Nephron progenitor cell (in vitro differentiated cells): ENCODE results near the gene CRB2.

Experiments
- DNase-seq: peaks from one replicate; pipeline ENCODE4 v3.0.0; 2021
- H3K27ac Mint-ChIP-seq: 2 replicates; pipeline ENCODE4 v1.8.0; 2021; ENCODE audit warnings: mild to moderate bottlenecking, moderate library complexity, mixed read lengths
- H3K27me3 Mint-ChIP-seq: 2 replicates; pipeline ENCODE4 v1.8.0; 2021; ENCODE audit warnings: mild to moderate bottlenecking, low read depth, mixed read lengths; ENCODE audit not compliant: poor library complexity
- H3K36me3 Mint-ChIP-seq: 2 replicates; pipeline ENCODE4 v1.8.0; 2021; ENCODE audit warnings: low read depth, mixed read lengths
- H3K4me1 Mint-ChIP-seq: 2 replicates; pipeline ENCODE4 v1.8.0; 2021; ENCODE audit warnings: mixed read lengths
- H3K4me3 Mint-ChIP-seq: 2 replicates; pipeline ENCODE4 v1.8.0; 2021; ENCODE audit warnings: mild to moderate bottlenecking, moderate library complexity, mixed read lengths
- H3K9me3 Mint-ChIP-seq: 2 replicates; pipeline ENCODE4 v1.8.0; 2021; ENCODE audit warnings: mild to moderate bottlenecking, moderate library complexity, mixed read lengths
- TF ChIP-seq, protein P1 (sequence below): fragments of 200-600 bp; sonication (generic); IDR thresholded peaks from 2 replicates; pipeline ENCODE4 v1.5.0; 2021; ENCODE audit warnings: antibody characterized with exemption

CRB2 gene

DNA sequence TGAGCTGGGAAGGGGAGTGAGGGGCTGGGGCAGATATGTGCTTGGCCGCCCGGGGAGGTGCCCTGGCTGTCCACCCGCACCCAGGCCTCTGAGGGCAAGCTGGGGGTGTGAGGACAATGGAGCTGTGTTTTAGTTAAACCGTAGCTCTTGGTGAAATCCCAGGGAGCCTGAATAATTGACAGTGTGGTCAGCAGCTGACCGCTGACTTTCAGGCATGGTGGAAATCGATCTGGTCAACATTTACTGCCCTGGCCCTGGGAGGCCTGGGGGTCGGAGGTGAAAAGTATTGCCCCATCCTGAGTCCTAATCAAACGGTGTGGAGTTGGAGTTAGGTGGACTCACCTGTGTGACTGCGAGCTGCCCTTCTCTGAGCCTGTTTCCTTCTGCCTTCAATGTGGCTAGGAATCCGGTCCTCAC, 31.2 kb upstream of the CRB2 start:
- no peaks in the 10 kb centered on the region for H3K36me3 Mint-ChIP-seq
- H3K4me3 Mint-ChIP-seq = peak overlapping the region; percentile 47
- H3K4me1 Mint-ChIP-seq = peaks cover 78% of the 10 kb centered on the region
- peaks cover 4% of the 10 kb centered on the region for H3K27me3 Mint-ChIP-seq
- peak overlapping the region; percentile 96 for H3K27ac Mint-ChIP-seq
- DNase-seq = no peak
- no peaks in the 10 kb centered on the region for H3K9me3 Mint-ChIP-seq
- TF ChIP-seq, protein P1, sequence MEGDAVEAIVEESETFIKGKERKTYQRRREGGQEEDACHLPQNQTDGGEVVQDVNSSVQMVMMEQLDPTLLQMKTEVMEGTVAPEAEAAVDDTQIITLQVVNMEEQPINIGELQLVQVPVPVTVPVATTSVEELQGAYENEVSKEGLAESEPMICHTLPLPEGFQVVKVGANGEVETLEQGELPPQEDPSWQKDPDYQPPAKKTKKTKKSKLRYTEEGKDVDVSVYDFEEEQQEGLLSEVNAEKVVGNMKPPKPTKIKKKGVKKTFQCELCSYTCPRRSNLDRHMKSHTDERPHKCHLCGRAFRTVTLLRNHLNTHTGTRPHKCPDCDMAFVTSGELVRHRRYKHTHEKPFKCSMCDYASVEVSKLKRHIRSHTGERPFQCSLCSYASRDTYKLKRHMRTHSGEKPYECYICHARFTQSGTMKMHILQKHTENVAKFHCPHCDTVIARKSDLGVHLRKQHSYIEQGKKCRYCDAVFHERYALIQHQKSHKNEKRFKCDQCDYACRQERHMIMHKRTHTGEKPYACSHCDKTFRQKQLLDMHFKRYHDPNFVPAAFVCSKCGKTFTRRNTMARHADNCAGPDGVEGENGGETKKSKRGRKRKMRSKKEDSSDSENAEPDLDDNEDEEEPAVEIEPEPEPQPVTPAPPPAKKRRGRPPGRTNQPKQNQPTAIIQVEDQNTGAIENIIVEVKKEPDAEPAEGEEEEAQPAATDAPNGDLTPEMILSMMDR = no peak

DNA sequence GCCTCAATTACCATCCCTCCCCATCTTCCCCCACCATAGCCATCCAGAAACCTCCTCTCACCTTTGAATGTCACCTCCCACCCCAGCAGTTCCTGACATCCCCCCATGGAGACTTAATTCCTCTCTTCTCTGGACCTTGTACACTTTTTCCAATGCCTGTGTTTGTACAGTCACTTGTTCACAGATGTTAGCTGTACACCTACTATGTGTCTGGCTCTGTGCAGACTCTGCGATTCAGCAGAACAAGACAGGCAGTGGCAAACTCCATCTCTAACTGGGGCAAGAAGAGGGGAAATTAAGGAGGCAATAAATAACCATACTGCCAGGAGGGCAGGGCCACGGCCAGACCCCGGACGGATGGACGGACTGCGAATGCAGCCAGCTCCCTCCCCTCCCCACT, 29.8 kb upstream of the CRB2 start:
- H3K9me3 Mint-ChIP-seq = no peaks in the 10 kb centered on the region
- H3K27ac Mint-ChIP-seq = peak overlapping the region; percentile 96
- H3K27me3 Mint-ChIP-seq = peaks cover 4% of the 10 kb centered on the region
- peak overlapping the region; percentile 32 for H3K4me3 Mint-ChIP-seq
- no peaks in the 10 kb centered on the region for H3K36me3 Mint-ChIP-seq
- H3K4me1 Mint-ChIP-seq = peaks cover 77% of the 10 kb centered on the region
- TF ChIP-seq, protein P1 = no peak
- no peak for DNase-seq

GRCh38 chr9:123326662-123327093, 29.3 kb upstream of the CRB2 start:
- H3K36me3 Mint-ChIP-seq = no peaks in the 10 kb centered on the region
- no peak for DNase-seq
- TF ChIP-seq, protein P1 = no peak
- H3K4me1 Mint-ChIP-seq = peaks cover 79% of the 10 kb centered on the region
- H3K9me3 Mint-ChIP-seq = no peaks in the 10 kb centered on the region
- peaks cover 4% of the 10 kb centered on the region for H3K27me3 Mint-ChIP-seq
- peak overlapping the region; percentile 96 for H3K27ac Mint-ChIP-seq
- H3K4me3 Mint-ChIP-seq = peak overlapping the region; percentile 32

- no peak for DNase-seq
- Mint-ChIP-seq H3K27me3 (peaks cover 4% of the 10 kb centered on the region), H3K4me3 (no peak overlapping the region), H3K27ac (peak overlapping the region; percentile 43), H3K9me3 (no peaks in the 10 kb centered on the region), H3K4me1 (peaks cover 72% of the 10 kb centered on the region), H3K36me3 (no peaks in the 10 kb centered on the region)
- TF ChIP-seq, protein P1 = no peak
These were observed 28.3 kb upstream of the CRB2 start for GRCh38 chr9:123327697-123328100.

DNA sequence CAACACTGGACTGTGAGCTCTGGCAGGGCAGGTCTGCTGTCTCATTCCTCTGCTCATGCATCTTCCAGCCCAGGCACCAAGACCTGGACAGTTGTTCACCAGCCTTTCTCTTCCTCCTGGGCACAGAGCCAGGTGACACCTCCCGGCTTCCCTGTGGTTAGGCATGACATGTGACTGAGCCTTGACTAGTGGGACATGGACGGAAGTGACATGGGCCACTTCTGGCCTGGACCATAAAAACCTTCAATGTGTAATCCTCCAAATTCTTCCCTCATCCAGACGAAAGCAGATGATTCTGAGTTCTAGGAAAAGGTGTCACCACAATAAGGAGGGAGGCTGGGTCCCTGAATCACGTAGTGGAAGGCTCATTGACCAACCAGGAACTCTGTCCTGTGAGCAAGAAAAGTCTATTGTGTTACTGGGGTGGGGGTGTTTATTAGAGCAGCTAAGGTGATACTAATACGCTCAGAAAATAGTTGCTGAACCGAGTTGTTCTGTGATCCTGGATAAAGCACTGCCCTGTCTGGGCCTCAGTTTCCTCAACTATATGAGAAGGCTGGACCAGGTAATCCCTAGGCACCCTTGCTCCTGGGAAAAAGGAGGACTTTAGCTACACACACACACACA, 26.6 kb upstream of the CRB2 start:
- H3K4me1 Mint-ChIP-seq = peaks cover 66% of the 10 kb centered on the region
- no peaks in the 10 kb centered on the region for H3K9me3 Mint-ChIP-seq

More for the DNA sequence above, 26.6 kb upstream of the CRB2 start:
- no peaks in the 10 kb centered on the region for H3K36me3 Mint-ChIP-seq
- no peak overlapping the region for H3K4me3 Mint-ChIP-seq
- H3K27ac Mint-ChIP-seq = no peak overlapping the region
- no peak for DNase-seq
- TF ChIP-seq, protein P1 = no peak
- H3K27me3 Mint-ChIP-seq = peaks cover 4% of the 10 kb centered on the region
